ENCODE measurements around the gene MAGI3. TPM values are rescaled to one million over a fixed set of nuclear protein-coding genes. Genes with fewer than 3 reads are reported as not detected.
"Not testable (repeated sequence)": the region's sequence is repeated elsewhere in the genome, so short reads cannot be mapped to it uniquely, and the experiment has no call there.

MAGI3 gene
- total RNA-seq, 6 experiments from 2014 or later = 8.5 to 14.5 (median 12.3) TPM

GRCh38 chr1:113401067-113401466 is 10.8 kb downstream of the MAGI3 start:
- no peaks in the 10 kb centered on the region for H3K4me1 ChIP-seq
- DNase-seq (no peak), ATAC-seq (no peak)
- H3K27me3 ChIP-seq = no peaks in the 10 kb centered on the region
- intact Hi-C loops (cut with DNase I) = no loop called here
- no peak for TF ChIP-seq CTCF (IDR thresholded peaks at IDR 0.05)
- TF ChIP-seq POLR2A (IDR thresholded peaks at IDR 0.05) = no peak
- no peaks in the 10 kb centered on the region for H3K9me3 ChIP-seq
- H3K36me3 ChIP-seq = no peaks in the 10 kb centered on the region
- no peak overlapping the region for H3K4me3 ChIP-seq
- WGBS (ENCODE audit: insufficient coverage, low coverage, low lambda C conversion rate, missing lambda C conversion rate) = 40% methylated on average over 4 of the region's 4 CpGs
- H3K27ac ChIP-seq = no peak overlapping the region

- WGBS (ENCODE audit: insufficient coverage, low coverage, low lambda C conversion rate, missing lambda C conversion rate) = 87% methylated on average over 3 of the region's 3 CpGs
- ATAC-seq (no peak), DNase-seq (no peak)
- no peak overlapping the region for H3K27ac ChIP-seq
- H3K36me3 ChIP-seq = no peaks in the 10 kb centered on the region
- no peaks in the 10 kb centered on the region for H3K27me3 ChIP-seq
- no peaks in the 10 kb centered on the region for H3K9me3 ChIP-seq
- H3K4me3 ChIP-seq = no peak overlapping the region
- TF ChIP-seq CTCF (IDR thresholded peaks at IDR 0.05) (no peak), POLR2A (IDR thresholded peaks at IDR 0.05) (no peak)
- intact Hi-C loops (cut with DNase I) = no loop called here
- no peaks in the 10 kb centered on the region for H3K4me1 ChIP-seq
These were observed 11.4 kb downstream of the MAGI3 start for GRCh38 chr1:113401728-113402127.

DNA sequence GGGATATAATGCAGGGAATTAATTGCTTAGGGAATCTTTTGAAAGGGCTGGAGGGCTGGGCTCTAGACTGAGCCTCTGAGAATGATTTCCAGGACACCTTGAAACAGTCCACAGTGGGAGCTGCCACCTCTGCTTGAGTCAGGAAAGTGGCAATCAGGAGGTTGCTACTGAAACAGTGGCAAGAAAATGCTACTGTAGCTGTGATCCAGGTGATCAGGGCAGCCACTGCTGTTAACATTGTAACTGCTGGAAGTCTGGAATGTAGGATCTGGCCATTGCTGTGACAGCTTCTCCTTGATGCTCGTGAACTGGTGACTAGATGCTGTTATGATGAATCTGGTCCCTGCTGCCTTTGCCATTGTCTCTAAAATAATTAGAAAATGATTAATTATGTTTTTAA is 12.8 kb downstream of the MAGI3 start:
- 86% methylated on average over 1 of the region's 1 CpG for WGBS (ENCODE audit: insufficient coverage, low coverage, low lambda C conversion rate, missing lambda C conversion rate)
- no peak overlapping the region for H3K27ac ChIP-seq
- no peak for TF ChIP-seq CTCF (IDR thresholded peaks at IDR 0.05)
- TF ChIP-seq POLR2A (IDR thresholded peaks at IDR 0.05) = no peak
- H3K27me3 ChIP-seq = no peaks in the 10 kb centered on the region
- peaks cover 0 to 5% (median 0%) of the 10 kb centered on the region in 4 donors for H3K4me1 ChIP-seq
- DNase-seq (no peak), ATAC-seq (no peak)
- no peak overlapping the region for H3K4me3 ChIP-seq
- intact Hi-C loops (cut with DNase I) = no loop called here
- H3K9me3 ChIP-seq = no peaks in the 10 kb centered on the region
- no peaks in the 10 kb centered on the region for H3K36me3 ChIP-seq

DNA sequence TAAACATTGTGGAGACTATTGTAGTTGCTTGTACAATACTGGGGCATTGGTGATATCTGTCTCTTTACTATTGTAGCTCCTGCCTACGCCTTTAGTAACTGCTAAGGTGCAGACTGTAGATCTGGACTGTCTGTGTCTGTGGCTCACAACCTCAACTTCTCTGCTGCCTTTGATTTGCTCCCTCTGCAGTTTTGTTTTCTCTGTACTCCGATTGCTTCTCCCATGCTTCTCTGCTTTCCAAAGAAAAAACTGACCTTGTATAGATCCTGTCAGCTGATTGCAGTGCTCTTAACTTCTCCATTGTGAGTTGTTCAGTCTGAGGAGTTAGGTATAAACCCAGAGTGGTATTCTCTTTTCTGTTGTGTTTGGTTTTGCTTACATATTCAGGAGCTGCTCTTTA is 15.3 kb downstream of the MAGI3 start:
- H3K9me3 ChIP-seq = no peaks in the 10 kb centered on the region
- no peak for TF ChIP-seq CTCF (IDR thresholded peaks at IDR 0.05)
- no peak for TF ChIP-seq POLR2A (IDR thresholded peaks at IDR 0.05)

DNA sequence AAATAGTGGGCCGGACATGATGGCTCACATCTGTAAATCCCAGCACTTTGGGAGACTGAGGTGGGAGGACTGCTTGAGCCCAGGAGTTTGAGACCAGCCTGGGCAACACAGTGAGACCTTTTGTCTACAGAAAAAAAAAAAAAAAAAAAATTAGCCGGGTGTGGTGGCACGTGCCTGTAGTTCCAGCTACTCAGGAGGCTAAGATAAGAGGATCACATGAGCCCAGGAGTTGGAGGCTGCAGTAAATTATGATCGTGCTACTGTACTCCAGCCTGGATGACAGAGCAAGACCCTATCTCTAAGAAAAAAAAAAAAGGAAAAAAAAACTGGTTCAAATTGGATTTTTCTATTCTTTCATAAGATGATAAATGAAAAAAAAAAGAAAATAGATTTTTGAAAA is 15.8 kb downstream of the MAGI3 start:
- H3K27me3 ChIP-seq; H3K27ac ChIP-seq; H3K4me3 ChIP-seq; ATAC-seq; DNase-seq; H3K9me3 ChIP-seq; intact Hi-C loops (cut with DNase I); H3K36me3 ChIP-seq: not testable (repeated sequence)
- peaks cover 0 to 10% (median 3%) of the 10 kb centered on the region in 4 donors for H3K4me1 ChIP-seq
- 86% methylated on average over 4 of the region's 4 CpGs for WGBS (ENCODE audit: insufficient coverage, low coverage, low lambda C conversion rate, missing lambda C conversion rate)

More for the DNA sequence above, 15.3 kb downstream of the MAGI3 start:
- peaks cover 0 to 6% (median 2%) of the 10 kb centered on the region in 4 donors for H3K4me1 ChIP-seq
- 55% methylated on average over 2 of the region's 2 CpGs for WGBS (ENCODE audit: insufficient coverage, low coverage, low lambda C conversion rate, missing lambda C conversion rate)
- ATAC-seq = peak; percentile 38 to 65 (median 46)
- no peak for DNase-seq
- H3K27ac ChIP-seq = no peak overlapping the region
- H3K27me3 ChIP-seq = no peaks in the 10 kb centered on the region
- no peak overlapping the region for H3K4me3 ChIP-seq
- intact Hi-C loops (cut with DNase I) = no loop called here
- H3K36me3 ChIP-seq = no peaks in the 10 kb centered on the region
